ENCODE data around the gene MRGPRF.
"Not testable (repeated sequence)": the region's sequence is repeated elsewhere in the genome, so short reads cannot be mapped to it uniquely, and the experiment has no call there.

MRGPRF gene

DNA sequence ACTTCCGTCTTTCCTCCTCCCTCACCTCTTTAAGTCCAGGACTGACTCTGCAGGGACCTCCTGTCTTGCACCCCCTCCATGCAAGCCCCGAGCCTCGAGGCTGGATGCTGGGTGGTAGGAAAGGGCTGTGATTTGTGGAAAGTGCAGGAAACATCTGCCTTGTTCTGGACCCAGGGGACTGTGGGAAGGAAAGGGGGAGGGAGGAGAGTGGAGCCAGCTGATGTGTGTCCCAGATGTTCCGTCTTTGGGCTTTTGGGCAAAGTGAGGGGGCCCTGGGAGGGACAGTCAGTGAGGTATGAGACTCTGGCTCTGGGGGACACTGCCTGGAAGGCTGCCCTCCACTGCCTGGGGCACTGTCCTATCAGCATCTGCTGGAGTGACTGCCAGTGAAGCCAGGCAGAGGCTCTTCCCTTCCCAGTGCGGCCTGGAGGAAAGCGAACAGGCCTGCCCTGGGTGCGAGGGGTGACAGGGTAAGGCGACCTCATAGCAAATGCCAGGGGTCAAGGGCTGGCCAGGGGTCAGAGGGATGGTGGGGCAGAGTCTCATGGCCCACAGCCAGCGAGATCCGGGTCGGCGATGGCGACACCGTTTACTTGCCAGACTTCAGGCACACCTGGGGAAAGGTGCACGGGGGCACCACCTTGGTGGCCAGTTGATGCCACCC is 34.0 kb downstream of the MRGPRF start:
- no peak for TF ChIP-seq JUND (IDR thresholded peaks at IDR 0.05; ENCODE audit: low read depth)
- DNase-seq (ENCODE audit: low read depth in 1 of 2, low spot score in 1 of 2) = no peak
- in situ Hi-C loops (cut with HindIII; ENCODE audit: low pct_unique_long_range_greater_than_20kb, low sequenced_read_pairs) = no loop called here

DNA sequence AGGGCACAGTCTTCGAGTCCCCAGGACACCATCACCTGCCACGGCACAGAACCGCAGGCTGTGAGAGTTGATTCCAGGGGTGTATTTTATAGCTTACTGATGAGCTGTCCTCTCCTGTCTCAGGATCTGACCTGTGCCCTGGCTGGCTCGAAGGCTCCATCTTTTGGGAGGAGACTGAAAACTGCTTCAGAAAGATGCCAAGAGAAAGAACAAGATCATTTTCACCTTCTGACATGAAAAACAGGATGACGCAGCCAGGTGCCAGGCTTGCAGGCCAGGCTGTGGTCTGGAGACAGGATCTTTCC is 34.5 kb downstream of the MRGPRF start:
- no peak for TF ChIP-seq JUND (IDR thresholded peaks at IDR 0.05; ENCODE audit: low read depth)
- in situ Hi-C loops (cut with HindIII; ENCODE audit: low pct_unique_long_range_greater_than_20kb, low sequenced_read_pairs) = no loop called here
- DNase-seq (ENCODE audit: low read depth in 1 of 2, low spot score in 1 of 2) = no peak

DNA sequence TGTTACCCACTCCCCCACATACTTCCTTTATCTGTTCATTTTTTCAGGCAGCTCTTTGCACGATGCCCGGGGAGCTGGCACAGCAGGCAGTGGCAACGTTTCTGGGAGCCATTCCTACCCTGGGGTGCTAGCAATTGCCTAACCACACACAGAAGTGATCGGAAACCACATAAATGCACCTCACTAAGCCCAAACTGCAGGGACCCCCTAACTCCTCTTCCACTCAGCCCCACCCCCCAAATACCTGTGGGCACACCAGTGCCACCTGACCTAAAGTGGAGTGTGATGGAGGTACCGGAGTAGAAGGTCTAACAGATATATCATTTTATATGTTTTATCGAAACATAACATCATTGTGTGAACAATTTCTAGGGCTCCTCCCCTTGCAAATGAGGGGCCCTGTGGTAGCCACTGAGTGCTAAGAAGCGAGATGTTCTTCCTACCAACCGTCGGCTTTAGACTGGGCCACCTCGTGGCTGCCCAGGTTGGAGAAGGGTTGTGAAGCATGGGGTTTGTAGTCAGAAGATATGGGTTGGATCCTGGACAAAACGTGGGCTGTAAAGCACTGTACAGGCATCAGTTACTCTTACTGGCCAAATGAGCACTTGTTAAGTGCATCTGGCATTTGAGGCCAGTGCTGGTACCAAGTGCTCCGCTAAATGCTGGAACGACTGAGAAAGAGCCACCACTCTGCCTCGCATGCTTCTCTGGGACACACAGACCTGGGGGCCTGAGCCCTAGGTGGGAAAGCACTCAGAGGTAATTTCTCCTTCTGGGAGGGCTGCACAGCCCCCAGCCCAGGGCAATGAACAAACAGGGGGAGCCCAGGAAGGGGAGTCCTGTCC is 35.0 kb downstream of the MRGPRF start:
- TF ChIP-seq JUND (IDR thresholded peaks at IDR 0.05; ENCODE audit: low read depth) = no peak
- in situ Hi-C loops (cut with HindIII; ENCODE audit: low pct_unique_long_range_greater_than_20kb, low sequenced_read_pairs) = no loop called here
- DNase-seq (ENCODE audit: low read depth in 1 of 2, low spot score in 1 of 2) = no peak

DNA sequence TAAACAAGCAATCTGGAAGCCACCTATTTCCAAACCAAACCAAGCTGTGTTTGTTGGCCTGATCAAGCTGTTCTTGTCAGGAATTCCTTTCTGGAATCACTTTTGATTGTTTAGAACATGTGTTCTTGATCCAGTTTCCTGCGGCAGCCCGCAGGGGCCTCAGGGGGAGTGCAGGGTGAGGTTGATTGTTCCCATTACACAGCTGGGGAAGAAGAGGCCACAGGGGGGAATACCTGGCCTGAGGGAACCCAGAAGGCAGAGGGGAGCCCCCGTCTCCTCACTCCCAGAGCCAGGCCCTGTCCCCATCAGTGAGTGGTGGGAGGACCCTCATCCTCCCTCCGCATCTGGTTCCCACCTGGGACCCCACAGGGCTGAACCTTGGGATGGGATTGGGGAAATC is 36.5 kb downstream of the MRGPRF start:
- no peak for TF ChIP-seq JUND (IDR thresholded peaks at IDR 0.05; ENCODE audit: low read depth)
- no peak for DNase-seq (ENCODE audit: low read depth in 1 of 2, low spot score in 1 of 2)
- in situ Hi-C loops (cut with HindIII; ENCODE audit: low pct_unique_long_range_greater_than_20kb, low sequenced_read_pairs) = no loop called here

DNA sequence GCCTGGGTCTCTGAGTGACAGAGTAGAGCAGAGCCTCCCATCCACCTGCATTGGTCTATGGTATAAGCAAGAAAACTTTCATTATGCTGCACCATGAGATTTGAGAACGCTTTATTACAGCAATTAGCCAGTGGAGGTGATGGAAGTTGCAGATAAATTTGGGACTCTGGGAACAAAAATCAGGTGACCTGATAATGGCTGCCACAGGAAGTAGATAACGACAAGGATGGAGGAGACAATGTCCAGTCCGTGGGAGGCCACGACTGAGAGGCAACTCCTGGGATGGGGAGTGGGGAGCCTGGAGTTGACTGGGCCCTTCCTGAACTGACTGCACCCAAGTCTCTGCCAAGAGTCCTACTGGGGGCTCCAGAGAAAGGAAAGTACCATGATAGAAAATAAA is 37.0 kb downstream of the MRGPRF start:
- TF ChIP-seq JUND (IDR thresholded peaks at IDR 0.05; ENCODE audit: low read depth) = no peak
- DNase-seq (ENCODE audit: low read depth in 1 of 2, low spot score in 1 of 2) = no peak
- in situ Hi-C loops (cut with HindIII; ENCODE audit: low pct_unique_long_range_greater_than_20kb, low sequenced_read_pairs) = no loop called here

DNA sequence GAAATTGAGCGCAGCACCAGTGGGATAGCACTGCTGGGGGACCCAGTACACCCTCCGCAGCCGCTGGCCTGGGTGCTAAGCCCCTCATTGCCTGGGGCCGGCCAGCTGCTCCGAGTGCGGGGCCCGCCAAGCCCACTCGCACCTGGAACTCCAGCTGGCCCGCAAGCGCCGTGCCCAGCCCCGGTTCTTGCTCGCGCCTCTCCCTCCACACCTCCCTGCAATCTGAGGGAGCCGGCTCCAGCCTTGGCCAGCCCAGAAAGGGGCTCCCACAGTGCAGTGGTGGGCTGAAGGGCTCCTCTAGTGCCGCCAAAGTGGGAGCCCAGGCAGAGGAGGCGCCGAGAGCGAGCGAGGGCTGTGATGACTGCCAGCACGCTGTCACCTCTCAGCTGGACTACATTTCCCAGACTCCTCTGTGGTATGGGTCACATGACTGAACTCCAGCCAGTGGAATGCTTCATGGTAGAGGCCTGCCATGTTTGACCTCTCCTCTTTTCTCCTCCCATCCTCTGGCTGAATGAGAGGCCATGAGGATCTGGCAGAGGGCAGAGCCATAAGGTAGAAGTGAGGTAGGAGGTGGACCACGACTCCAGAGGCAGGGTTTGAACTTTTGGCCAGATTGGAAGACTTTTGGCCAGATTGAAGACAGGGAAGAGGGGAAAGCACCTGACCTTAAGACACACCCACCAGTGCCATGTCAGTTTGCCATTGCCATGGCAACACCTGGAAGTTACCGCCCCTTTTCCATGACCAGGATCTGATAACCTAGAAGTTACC is 38.4 kb downstream of the MRGPRF start:
- in situ Hi-C loops (cut with HindIII; ENCODE audit: low pct_unique_long_range_greater_than_20kb, low sequenced_read_pairs) = no loop called here
- peak; percentile 71 to 90 for DNase-seq (ENCODE audit: low read depth in 1 of 2, low spot score in 1 of 2)
- no peak for TF ChIP-seq JUND (IDR thresholded peaks at IDR 0.05; ENCODE audit: low read depth)

DNA sequence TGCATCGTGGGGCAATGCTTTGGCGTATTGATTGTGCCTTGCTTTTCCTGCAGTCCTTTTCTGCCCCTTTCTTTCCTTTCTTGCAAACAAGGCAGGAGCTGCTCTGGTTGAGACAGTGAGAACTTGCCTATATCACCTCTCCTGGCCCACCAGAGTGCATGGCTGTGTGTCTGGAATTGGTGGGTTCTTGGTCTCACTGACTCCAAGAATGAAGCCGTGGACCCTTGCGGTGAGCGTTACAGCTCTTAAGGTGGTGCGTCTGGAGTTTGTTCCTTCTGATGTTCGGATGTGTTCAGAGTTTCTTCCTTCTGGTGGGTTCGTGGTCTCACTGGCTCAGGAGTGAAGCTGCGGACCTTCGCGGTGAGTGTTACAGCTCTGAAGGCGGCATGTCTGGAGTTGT is 39.3 kb downstream of the MRGPRF start:
- in situ Hi-C loops (cut with HindIII; ENCODE audit: low pct_unique_long_range_greater_than_20kb, low sequenced_read_pairs) = not testable (repeated sequence)

DNA sequence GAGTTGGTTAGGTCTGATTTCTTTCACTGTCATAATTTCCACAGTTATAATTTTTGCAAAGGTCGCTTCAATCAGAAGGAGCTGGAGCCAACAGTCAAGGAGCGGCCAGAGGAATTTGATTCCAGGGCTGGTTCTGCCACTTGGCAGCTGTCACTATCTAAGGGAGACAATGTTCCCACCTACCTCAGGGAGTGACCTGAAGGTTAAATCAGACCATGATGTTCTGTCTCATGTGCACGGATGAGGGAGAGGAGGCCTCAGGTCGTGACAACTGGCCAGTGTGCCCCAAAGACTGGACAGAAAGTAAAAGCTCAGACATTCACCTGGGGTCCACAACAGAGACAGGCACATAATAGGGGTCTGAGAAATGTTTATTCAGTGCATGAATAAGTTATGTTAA is 39.8 kb downstream of the MRGPRF start:
- TF ChIP-seq JUND (IDR thresholded peaks at IDR 0.05; ENCODE audit: low read depth) = no peak
- no peak for DNase-seq (ENCODE audit: low read depth in 1 of 2, low spot score in 1 of 2)
- in situ Hi-C loops (cut with HindIII; ENCODE audit: low pct_unique_long_range_greater_than_20kb, low sequenced_read_pairs) = no loop called here

More for the DNA sequence above, 39.3 kb downstream of the MRGPRF start:
- not testable (repeated sequence) for DNase-seq (ENCODE audit: low read depth in 1 of 2, low spot score in 1 of 2)

DNA sequence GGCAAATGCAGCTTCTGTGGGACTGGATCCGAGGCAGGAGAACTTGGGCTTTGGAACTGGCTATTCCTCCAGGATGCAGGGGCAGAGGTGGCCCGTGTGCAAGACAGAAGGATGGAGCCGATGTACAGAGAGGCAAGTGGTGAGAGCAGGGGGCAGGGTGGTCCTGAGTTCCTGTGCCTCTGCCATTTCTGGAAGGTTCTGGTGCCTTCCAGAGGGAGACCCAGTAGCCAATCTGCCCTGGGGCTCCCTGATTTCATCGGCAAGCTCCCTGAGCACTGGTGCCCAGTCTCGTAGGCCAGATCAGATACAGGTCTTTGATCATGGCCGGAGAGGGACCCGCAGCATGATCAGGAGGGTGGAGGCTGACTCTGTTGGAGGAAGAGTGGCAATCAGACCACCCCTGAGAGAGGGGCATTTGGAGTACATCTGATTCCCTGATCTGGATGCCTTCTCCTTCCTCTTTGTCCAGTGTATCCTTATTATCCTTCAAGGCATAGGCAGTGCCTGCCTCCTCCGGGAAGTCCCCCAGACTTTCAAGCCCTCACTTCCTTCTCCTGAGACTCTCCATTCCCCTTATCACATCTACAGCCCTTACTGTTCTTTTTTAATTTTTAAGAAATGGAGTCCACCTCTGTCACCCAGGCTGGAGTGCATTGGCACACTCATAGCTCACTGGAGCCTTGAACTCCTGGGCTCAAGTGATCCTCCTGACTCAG is 42.0 kb downstream of the MRGPRF start:
- in situ Hi-C loops (cut with HindIII; ENCODE audit: low pct_unique_long_range_greater_than_20kb, low sequenced_read_pairs) = no loop called here
- no peak for TF ChIP-seq JUND (IDR thresholded peaks at IDR 0.05; ENCODE audit: low read depth)

DNA sequence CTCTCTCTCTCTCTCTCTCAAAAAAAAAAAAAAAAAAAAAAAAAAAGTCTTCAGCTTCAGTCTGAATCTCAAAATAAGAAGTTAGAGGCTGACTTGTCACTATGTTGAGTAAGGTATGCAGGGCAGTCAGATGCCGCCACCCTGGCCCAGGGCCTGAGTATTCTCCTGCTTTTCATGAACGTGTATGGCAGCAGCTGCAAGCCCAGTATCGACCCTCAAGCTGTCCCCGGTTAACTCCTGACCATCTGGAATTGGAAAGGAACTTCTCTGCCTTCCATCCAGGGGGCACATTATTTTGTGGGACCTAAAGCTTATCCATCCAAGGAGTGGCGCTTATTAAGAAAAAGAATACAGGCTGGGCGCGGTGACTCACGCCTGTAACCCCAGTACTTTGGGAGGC is 43.7 kb downstream of the MRGPRF start:
- in situ Hi-C loops (cut with HindIII; ENCODE audit: low pct_unique_long_range_greater_than_20kb, low sequenced_read_pairs) = no loop called here
- no peak for DNase-seq (ENCODE audit: low read depth in 1 of 2, low spot score in 1 of 2)
- no peak for TF ChIP-seq JUND (IDR thresholded peaks at IDR 0.05; ENCODE audit: low read depth)

More for the DNA sequence above, 42.0 kb downstream of the MRGPRF start:
- no peak for DNase-seq (ENCODE audit: low read depth in 1 of 2, low spot score in 1 of 2)

DNA sequence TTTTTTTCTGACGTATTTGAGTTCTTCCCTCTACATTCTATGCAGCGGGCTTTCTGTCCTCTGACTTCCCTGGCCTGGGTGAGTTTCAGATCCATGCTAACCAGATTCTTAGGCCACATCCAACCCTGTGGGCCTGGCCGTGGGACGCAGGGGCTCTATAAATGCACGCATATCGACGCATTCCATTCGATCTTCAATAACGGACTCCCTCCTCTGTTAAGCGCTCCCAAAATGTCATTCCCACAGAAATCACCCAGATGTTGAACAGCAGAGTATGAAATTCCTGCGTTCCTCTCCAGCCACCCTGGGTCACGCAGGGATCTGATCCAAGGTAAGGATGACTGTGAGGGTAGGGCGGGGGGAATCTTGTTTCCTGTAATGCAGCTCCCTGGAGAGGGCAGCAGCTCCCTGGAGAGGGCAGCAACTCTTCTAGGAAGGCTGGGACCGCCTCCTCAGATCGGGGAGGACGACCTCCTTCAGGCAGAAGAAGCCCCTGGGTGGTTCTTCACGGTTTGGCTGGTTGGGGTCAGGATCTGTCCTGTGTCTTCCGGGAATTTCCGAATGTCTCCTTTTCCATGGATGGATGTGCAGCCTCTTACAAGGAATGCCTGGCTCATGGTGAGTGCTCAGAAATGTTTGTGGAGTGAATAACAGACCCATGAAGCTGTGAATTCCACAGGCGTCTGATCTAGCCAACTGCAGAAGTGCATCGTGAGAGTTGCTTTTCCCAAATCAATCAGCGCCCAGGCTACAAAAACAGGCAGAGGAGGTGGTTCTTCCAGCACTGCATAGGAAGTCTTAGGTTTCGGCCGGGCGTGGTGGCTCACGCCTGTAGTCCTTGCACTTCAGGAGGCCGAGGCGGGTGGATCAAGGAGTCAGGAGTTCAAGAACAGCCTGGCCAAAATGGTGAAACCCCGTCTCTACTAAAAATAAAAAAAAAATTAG is 44.5 kb downstream of the MRGPRF start:
- no peak for DNase-seq (ENCODE audit: low read depth in 1 of 2, low spot score in 1 of 2)
- TF ChIP-seq JUND (IDR thresholded peaks at IDR 0.05; ENCODE audit: low read depth) = no peak
- in situ Hi-C loops (cut with HindIII; ENCODE audit: low pct_unique_long_range_greater_than_20kb, low sequenced_read_pairs) = no loop called here

Data from T47D (cell line).